Islet of Langerhans (tissue), 1 donor: ENCODE data around the gene PITPNC1.
"Not testable (repeated sequence)": the region's sequence is repeated elsewhere in the genome, so short reads cannot be mapped to it uniquely, and the experiment has no call there.

Source experiments
- FAIRE-seq: peaks from one replicate; lab custom pipeline; 2011; peaks lifted over from hg19 to GRCh38; lab: Jason Lieb, UNC

PITPNC1 gene

GRCh38 chr17:67466251-67466796 is 89.2 kb downstream of the PITPNC1 start:
- no peak for FAIRE-seq

- FAIRE-seq: no peak
Observed at GRCh38 chr17:67467500-67468455, 90.7 kb downstream of the PITPNC1 start.

GRCh38 chr17:67469208-67469980 is 92.3 kb downstream of the PITPNC1 start:
- FAIRE-seq: no peak

GRCh38 chr17:67470163-67470562 is 93.1 kb downstream of the PITPNC1 start:
- no peak for FAIRE-seq

- no peak for FAIRE-seq
Observed at GRCh38 chr17:67471118-67471517, 94.0 kb downstream of the PITPNC1 start.

- FAIRE-seq: not testable (repeated sequence)
Observed at GRCh38 chr17:67472606-67473005, 95.5 kb downstream of the PITPNC1 start.

- FAIRE-seq: no peak
Observed at GRCh38 chr17:67474081-67474661, 97.1 kb downstream of the PITPNC1 start.

GRCh38 chr17:67475161-67475937 is 98.3 kb downstream of the PITPNC1 start:
- peak; percentile 55 for FAIRE-seq

- no peak for FAIRE-seq
Observed at GRCh38 chr17:67476787-67477335, 99.8 kb downstream of the PITPNC1 start.

- FAIRE-seq: no peak
Observed at GRCh38 chr17:67477687-67478086, 100.6 kb downstream of the PITPNC1 start.

GRCh38 chr17:67478401-67479041 is 101.4 kb downstream of the PITPNC1 start:
- FAIRE-seq: no peak

- FAIRE-seq: peak; percentile 55
Observed at GRCh38 chr17:67479148-67479547, 102.1 kb downstream of the PITPNC1 start.

- FAIRE-seq: not testable (repeated sequence)
Observed at GRCh38 chr17:67480959-67481358, 103.9 kb downstream of the PITPNC1 start.

- FAIRE-seq: no peak
Observed at GRCh38 chr17:67481808-67482207, 104.7 kb downstream of the PITPNC1 start.

GRCh38 chr17:67482764-67483163 is 105.7 kb downstream of the PITPNC1 start:
- no peak for FAIRE-seq

- no peak for FAIRE-seq
Observed at GRCh38 chr17:67484261-67484660, 107.2 kb downstream of the PITPNC1 start.

GRCh38 chr17:67485666-67486065 is 108.6 kb downstream of the PITPNC1 start:
- FAIRE-seq: no peak

GRCh38 chr17:67487506-67487905 is 110.4 kb downstream of the PITPNC1 start:
- no peak for FAIRE-seq

GRCh38 chr17:67488161-67488560 is 111.1 kb downstream of the PITPNC1 start:
- FAIRE-seq: no peak

- FAIRE-seq: no peak
Observed at GRCh38 chr17:67488768-67489167, 111.7 kb downstream of the PITPNC1 start.

GRCh38 chr17:67489273-67489672 is 112.2 kb downstream of the PITPNC1 start:
- no peak for FAIRE-seq
